Hypothalamus (tissue), 51 donors: Measurements from ENCODE around the gene CENPK.
"Not testable (repeated sequence)": the region's sequence is repeated elsewhere in the genome, so short reads cannot be mapped to it uniquely, and the experiment has no call there.

ENCODE experiments used
- DNase-seq, 51 donors: peaks; one replicate each; lab custom pipeline; 2025; lab: John Stamatoyannopoulos, UW

The CENPK gene, protein sequence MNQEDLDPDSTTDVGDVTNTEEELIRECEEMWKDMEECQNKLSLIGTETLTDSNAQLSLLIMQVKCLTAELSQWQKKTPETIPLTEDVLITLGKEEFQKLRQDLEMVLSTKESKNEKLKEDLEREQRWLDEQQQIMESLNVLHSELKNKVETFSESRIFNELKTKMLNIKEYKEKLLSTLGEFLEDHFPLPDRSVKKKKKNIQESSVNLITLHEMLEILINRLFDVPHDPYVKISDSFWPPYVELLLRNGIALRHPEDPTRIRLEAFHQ

DNA sequence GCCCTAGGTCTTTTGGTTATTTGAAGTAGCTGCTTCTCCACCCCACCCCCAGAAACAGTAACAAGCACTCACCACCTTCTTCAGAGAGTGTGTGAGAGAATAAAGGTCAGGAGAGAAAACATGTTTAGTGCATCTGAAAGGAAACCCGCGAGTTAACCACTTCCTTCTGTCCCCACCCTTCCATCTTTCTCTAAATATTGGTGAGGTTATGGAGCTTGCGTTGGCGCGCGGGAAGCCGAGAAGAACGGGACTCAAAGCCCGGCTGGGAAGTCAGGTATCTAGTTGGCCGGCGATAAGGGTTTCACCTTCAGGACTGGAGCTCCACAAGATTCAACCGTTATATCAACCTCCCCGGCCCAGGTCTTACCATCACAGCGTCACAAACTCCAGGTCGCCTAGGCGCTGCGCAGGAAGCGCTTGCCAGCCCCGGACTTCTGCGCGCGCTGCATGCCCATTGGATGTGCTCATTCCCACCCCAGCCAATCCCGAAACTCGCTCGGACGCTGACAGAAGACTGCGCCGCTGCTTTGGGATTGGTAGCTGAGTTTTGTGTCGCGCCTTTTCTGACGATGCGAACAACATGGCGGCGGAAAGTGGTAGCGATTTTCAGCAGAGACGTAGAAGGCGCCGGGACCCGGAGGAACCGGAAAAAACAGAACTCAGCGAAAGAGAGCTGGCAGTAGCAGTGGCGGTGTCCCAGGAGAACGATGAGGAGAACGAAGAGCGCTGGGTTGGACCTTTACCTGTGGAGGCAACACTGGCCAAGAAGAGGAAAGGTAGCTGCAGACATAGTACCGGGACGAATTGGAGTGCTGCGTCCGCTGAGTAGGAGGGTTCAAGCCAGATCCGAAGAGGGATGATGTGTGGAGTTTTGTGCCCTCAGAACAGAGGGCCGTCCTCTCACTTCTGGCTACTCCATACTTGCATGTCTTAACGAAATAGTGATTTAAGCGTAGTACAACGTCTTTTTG, at the start of gene CENPK, which contains the start of gene PPWD1:
Gene CENPK (minus strand): TSS at position 438 of the 971 bp plus-strand sequence. CDS start 8,261 bp downstream, outside the sequence.
Gene PPWD1 (plus strand): TSS at position 566 of the 971 bp plus-strand sequence. CDS start 15 bp downstream, at position 581.
- peak; percentile 56 to 96 (median 87) for DNase-seq

DNA sequence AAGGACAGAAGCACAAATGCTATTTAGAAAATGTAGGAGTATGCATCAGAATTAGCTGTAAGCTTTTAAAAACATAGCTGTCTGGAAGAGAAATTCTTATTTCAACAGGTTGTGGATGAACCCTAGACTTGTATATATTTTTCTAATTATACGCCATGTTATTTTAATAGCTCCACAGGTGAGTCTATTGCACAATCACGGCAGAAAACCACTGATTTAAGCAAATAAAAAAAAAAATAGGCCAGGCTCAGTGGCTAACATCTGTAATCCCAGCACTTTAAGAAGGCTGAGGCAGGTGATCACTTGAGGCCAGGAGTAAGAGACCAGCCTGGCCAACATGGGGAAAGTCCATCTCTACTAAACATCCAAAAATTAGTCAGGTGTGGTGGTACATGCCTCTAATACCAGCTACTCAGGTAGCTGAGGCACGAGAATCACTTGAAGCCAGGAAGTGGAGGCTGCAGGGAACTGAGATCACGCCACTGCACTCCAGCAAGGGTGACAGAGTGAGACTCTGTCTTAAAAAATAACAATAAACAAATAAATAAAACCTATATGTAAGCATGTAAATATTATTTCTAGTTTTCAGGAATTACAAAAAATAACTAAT, 49.4 kb upstream of the CENPK start:
- DNase-seq: no peak

DNA sequence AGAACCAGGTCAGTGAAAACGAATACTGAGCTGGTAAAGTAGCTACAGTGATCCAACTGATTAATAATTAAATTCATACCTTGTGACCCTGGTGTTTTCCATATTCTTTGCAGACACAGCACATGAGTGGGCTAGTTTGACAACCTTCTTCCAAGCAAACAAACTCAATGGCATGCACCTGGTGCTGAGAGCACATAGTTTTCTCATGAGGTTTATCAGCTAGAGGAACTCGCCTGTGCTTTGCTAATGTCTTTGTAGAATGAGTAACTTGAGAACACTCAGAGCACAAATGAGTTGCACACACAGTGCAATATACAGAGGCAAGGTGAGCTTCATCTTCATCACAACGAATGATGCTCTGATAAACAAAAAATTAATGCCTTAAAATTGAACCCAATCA, 48.6 kb upstream of the CENPK start:
- no peak for DNase-seq

DNA sequence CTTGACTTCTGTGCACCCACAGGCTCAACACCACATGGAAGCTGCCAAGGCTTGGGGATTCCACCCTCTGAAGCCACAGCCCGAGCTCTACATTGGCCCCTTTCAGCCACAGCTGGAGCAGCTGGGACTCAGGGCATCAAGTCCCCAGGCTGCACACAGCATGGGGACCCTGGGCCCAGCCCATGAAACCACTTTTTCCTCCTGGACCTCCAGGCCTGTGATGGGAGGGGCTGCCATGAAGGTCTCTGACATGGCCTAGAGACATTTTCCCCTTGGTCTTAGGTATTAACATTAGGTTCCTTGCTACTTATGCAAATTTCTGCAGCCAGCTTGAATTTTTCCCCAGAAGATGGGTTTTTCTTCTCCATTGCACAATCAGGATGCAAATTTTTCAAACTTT, 38.8 kb upstream of the CENPK start:
- DNase-seq: not testable (repeated sequence)

DNA sequence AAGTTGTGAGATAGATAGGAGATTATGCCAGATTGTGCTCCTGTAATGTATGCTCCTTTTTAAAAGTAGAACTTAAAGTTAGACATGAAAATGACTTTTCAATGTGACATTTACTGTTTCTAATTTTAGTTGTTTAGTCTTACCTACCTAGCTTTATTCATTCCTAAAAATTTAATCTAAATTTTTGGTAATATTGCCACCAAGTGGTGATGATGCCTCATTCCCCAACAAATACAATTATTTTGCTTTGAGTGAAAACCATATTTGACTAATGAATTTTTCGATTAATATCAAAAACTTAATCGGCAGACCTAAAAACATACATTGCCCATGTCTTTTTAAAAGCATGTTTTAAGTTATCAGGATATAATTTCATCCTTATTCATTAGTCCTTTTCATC, 25.7 kb upstream of the CENPK start:
- no peak for DNase-seq

DNA sequence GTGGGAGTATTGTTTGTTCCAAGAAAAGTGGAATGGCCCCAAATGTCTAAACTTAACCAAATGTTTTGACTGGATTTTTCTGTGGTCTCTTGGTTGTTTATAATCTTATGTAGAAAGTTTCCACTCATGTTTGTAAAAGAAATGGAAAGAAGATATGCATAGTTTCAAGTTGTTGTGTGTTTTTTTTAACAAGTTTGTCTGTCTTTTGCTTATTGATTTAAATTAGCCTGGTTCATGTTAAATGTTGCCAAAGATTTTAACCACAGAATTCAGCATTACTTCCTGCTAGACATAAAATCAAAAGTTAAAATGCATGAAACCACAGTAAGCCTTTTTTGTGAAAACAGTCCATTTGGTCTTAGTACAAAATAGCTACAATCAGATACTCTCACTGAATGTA, 14.2 kb upstream of the CENPK start:
- no peak for DNase-seq

DNA sequence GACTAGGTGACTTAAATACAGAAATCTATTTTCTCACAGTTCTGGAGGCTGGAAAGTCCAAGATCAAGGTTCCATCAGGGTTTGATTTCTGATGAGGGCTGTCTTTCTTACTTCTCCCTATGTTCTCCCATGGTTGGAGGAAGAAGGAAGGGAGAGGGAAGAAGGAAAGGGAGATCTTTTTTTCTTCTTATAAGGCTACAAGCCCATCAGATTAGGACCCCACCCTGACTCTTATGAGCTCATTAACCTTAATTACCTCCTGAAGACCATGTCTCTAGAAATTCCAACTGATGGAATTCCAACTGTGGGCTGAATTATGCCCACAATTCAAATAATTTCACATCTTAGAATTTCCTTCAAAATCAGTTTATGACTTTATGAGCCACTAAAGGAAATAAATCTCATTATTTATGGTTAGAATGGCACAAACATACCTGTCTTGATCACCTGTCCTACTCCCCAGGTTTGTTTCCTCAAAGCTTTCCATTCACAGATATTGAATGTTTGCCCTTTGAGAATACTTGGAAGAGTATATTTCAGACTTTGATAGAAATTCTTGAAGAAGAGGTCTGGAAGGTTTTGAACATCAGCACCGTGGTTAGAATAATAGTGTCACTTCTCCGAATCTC, 7.7 kb upstream of the CENPK start:
- DNase-seq: no peak

DNA sequence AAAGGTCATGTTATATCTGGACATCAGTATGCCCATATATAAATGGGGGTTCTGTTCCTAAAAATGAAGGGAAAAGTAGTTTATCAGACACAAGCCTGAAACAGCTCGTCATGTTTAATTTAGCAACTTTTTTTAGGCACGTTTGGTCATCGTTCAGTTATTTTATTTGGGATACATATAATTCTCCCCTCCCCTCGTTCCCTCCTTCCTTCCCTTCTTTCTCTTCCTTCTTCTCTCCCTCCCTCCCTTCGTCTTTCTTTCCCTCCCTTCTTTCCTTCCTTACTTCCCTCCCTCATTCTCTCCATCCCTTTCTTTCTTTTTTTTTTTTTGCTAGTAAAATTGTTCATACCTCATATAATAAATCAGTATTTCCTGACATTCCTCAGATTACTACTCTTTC, 3.5 kb upstream of the CENPK start:
- DNase-seq: no peak

DNA sequence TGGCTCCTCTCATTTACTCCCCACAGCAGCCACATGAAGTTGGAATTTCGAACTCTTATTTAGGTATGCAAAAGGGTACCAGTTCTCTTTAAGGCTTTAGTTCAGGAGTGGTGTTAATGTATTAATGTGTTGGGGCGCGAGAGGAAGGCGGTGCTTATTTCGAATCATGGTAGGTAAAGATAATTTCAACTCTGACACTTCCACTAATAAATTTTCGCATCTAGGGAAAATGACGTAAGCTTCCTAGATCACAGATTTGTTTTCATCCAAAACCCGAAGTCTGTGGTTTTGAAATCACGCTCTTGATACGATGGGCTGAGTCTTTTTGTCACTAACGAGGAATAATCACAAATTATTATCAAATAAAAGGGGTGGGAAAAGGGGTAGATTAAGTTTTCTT, 809 bp upstream of the CENPK start:
- DNase-seq: no peak

DNA sequence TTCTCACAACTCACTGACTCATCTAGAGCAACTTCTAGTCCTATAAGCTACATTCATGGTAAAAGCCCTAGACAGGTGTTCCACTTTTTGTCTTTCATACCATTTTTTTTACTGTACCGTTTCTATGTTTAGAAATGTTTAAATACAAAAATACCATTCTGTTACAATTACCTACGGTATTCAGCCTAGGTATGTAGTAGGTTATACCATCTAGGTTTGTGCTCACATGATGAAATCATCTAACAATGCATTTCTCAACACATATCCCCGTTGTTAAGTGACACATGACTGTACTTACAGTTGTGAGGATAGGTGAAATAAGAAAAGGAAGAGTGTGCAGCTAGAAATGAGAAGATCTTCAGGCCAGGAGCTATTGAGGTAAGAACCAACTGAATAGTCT, 6.2 kb downstream of the CENPK start:
- DNase-seq: no peak

DNA sequence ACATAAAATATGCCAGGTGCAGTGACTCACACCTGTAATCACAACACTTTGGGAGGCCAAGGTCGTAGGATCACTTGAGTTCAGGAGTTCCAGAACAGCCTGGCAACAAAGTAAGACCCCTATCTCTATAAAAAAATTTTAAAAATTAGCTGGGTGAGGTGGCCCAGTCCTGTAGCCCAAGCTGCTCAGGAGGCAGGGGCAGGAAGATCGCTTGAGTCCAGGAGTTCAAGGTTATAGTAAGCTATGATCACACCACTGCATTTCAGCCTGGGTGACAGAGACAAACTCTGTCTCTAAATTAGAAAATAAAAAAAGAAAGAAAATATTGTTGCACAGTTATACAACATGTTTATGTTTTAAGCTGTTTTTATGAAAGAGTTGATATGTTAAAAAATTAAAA, 6.8 kb downstream of the CENPK start:
- no peak for DNase-seq

DNA sequence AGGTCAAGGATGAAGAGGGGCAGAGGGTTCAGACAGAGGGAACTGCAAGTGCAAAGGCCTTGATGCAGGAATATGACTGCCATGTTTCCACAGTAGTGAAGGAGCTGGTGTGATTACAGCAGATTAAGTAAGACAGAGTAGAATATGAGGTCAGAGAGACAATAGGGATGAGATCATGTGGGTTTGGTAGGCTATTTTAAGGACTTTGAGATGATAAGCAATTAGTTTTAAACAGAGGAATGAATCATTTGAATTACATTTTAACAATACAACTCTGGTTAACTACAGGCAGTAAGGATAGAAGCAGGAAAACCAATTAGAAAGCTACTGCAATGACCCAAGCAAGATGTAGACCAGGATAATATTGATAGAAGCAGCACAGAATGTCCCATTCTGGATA, 7.7 kb downstream of the CENPK start:
- DNase-seq: no peak

DNA sequence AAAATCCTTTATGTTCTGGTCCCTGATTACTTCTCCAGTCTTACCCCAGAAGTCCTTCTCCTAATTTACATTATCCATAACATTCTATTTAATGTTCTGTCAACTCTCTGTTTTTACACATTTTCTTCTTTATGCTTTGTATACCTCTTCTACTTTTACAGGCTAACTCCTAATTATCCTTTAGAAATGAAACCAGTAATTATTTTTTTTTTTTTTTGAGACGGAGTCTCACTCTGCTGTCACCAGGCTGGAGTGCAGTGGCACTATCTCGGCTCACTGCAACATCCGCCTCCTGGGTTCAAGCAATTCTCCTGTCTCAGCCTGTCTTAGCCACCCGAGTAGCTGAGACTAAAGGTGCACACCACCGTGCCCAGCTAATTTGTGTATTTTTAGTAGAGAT, 9.0 kb downstream of the CENPK start:
- no peak for DNase-seq

DNA sequence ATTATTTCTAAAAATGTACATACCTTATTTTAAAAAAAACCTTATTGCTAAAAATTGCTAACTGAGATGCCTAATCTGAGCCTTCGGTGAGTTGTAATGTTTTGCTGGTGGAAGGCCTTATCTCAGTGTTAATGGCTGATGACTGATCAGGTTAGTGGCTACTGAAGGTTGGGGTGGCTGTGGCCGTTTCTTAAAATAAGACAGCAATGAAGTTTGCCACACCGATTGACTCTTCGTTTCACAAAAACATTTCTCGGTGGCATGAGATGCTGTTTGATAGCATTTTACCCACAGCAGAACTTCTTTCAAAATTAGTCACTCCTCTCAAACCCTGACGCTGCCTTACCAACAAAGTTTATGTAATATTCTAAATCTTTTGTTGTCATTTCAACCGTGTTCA, 14.7 kb downstream of the CENPK start:
- DNase-seq: no peak

DNA sequence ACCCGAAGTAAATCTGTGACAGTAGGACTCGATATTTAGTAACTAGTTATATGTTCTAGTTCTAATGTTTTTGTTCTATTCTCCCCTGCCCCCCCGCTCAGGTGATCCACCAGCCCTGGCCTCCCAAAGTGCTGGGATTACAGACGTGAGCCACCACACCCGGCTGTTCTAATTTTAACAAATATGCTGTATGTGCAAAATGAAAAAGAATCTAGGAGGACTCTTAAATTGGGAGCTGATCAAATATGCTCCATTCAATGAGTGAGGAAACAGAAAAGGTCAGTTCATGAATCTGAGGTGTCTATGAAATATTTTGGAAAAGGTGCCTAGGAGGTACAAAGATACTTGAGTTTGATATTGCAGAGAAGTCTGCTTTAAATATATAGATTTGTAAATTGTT, 16.8 kb downstream of the CENPK start:
- DNase-seq: no peak

DNA sequence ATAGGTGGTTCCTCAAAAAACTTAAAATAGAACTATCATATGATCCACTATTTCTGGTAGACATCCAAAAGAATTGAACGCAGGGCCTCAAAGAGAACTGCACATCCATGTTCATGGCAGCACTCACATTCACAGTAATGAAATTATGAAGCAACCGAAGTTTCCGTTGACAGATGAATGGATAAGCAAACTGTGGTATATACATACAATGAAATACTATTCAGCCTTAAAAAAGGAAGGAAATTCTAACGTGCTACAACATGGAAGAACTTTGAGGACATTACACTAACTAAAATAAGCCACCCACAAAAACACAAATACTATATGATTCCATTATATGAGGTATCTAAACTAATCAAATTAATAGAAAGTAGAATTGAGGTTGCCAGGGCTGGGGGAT, 18.5 kb downstream of the CENPK start:
- no peak for DNase-seq

DNA sequence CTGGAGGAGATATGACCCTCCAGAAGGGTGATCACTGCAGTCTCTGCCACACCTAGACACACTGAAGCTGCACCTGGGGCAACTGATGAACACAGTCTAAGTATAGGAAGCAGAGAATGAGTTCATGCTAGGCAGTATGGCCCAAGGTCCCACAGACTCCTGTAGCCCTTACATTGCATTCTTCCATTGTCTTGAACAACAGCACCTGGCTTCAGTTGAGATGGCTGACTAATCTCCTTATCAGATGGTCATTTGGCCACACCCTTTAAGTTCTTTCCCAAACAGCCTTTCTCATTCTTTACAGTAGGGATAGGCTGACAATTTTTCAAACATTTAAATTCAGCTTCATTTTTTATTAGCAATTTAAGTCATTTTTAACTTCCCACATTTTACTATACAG, 23.1 kb downstream of the CENPK start:
- no peak for DNase-seq

DNA sequence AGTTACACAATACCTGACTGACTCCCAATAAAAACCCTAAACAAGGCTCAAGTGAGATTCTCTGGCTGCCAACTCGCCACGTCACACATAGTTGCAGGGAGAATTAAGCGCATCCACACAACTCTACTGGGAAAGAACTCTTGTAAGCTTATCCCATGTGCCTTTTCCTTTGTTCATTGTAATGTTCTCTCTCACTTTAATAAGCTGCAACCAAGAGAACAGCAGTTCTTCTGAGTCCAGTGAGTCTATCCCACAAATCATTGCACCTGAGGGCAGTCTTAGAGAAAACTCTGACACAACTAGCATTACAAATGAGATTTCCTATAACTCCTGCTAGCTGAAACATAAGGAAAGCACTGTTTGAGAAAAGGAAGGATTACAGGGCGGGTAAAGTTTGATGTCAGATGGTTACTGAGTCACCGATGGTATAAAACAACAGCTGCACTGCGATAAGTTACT, 27.4 kb downstream of the CENPK start:
- no peak for DNase-seq

DNA sequence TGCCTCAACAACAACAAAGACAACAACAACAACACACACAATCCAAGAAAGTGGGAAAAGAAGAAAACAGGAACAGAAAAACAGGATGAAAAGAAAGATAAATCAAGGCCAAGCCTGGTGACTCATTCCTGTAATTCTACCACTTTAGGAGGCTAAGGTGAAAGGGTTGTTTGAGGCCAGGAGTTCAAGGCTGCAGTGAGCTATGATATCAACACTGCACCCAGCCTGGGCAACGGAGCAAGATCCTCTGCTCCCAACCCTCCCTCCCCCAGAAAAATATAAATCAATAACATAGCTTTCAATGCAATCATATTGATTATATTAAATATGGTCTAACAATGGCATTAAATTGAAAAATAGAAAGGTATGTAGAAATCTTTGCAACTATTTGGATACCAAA, 32.1 kb downstream of the CENPK start:
- DNase-seq: no peak

DNA sequence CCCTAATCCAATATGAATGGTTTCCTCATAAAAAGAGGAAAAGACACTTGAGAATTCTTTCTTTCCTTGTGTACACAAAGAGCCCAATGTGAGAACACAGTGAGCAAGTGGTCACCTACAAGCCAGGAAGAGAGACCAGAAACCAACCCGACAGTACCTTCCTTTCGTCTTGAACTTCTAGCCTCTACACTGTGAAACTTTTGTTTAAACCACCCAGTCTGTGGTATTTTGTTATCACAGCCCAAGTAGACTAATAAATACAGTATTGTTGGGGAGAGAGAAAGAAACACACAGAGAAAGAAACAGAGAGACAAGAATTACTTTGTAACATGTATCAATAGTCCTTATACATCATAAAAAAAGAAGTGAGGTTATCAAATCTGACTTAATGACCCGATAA, 37.2 kb downstream of the CENPK start:
- no peak for DNase-seq
